Loucy (cell line): ENCODE data around the gene IER2.

Source experiments
- CTCF ChIP-seq: fragments of 200-600 bp; sonication (generic); conservative IDR thresholded peaks from 2 replicates; pipeline ENCODE4 v1.5.1; 2014; ENCODE audit warnings: mild to moderate bottlenecking, antibody characterized with exemption, low read length
- EZH2phosphoT487 ChIP-seq: fragments of 200-600 bp; IDR thresholded peaks from 2 replicates; pipeline ENCODE4 v1.6.1; 2018; ENCODE audit warnings: antibody characterized with exemption, mild to moderate bottlenecking, moderate library complexity, borderline replicate concordance

GRCh38 chr19:13117176-13117771 is 32.9 kb upstream of the IER2 start:
- TF ChIP-seq CTCF (no peak), EZH2phosphoT487 (no peak)
